ENCODE results near the gene BICD1.

Gene BICD1

GRCh38 chr12:32104572-32105355, 1.9 kb upstream of the BICD1 start:
- DNase-seq: no peak

- no peak for DNase-seq
Measured at GRCh38 chr12:32105986-32106516, 596 bp upstream of the BICD1 start.

GRCh38 chr12:32107359-32108267, 966 bp downstream of the BICD1 start:
- peak; percentile 7 for DNase-seq

- no peak for DNase-seq
Measured at GRCh38 chr12:32108787-32109186, 2.1 kb downstream of the BICD1 start.

- DNase-seq: no peak
Measured at GRCh38 chr12:32110417-32110816, 3.8 kb downstream of the BICD1 start.

DNA sequence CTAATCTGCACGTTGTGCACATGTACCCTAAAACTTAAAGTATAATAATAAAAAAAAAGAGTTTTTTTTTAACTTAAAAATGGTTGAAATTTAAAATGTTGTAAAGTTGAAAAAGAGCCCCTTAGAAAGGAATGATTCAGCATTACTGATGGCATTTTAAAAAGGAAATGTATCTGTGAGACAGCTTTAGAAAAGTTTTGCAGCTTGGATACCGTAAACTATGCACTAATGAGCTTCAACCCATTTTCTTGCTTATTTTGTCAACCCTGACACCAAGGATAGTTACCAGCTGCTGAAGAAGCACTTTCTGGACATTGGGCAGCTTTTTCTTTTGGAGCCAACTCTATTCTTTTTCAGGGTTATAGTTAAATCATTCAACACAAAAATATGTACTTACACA, 4.3 kb downstream of the BICD1 start:
- no peak for DNase-seq

GRCh38 chr12:32115404-32116104, 8.9 kb downstream of the BICD1 start:
- DNase-seq: peak; percentile 15

- peak; percentile 24 for DNase-seq
Measured at GRCh38 chr12:32116897-32117296, 10.2 kb downstream of the BICD1 start.

- no peak for DNase-seq
Measured at GRCh38 chr12:32117316-32117715, 10.7 kb downstream of the BICD1 start.

- peak; percentile 61 for DNase-seq
Measured at GRCh38 chr12:32118806-32119205, 12.2 kb downstream of the BICD1 start.

GRCh38 chr12:32120419-32120818, 13.8 kb downstream of the BICD1 start:
- DNase-seq: no peak

- DNase-seq: no peak
Measured at GRCh38 chr12:32124637-32125036, 18.0 kb downstream of the BICD1 start.

- no peak for DNase-seq
Measured at GRCh38 chr12:32125455-32126084, 18.9 kb downstream of the BICD1 start.

GRCh38 chr12:32126720-32127119, 20.1 kb downstream of the BICD1 start:
- no peak for DNase-seq

DNA sequence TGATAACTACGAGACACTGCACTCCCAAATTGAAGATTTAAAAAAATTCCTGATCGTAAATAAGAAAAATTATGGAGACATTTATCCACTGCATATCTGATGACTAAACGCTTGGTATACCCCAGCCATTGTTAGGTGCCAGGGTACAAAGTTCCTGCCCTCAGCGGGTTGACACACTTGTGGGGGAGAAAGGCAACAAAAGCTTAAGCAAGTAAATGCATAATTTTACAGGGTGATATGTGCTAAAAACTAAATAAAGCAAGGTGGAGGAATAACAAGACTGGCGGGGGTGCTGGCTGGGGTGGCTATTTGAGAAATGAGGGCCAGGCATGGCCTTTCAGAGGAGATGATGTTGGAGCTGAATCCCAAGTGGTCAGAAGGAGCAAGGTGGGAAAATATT, 25.0 kb downstream of the BICD1 start:
- no peak for DNase-seq

DNA sequence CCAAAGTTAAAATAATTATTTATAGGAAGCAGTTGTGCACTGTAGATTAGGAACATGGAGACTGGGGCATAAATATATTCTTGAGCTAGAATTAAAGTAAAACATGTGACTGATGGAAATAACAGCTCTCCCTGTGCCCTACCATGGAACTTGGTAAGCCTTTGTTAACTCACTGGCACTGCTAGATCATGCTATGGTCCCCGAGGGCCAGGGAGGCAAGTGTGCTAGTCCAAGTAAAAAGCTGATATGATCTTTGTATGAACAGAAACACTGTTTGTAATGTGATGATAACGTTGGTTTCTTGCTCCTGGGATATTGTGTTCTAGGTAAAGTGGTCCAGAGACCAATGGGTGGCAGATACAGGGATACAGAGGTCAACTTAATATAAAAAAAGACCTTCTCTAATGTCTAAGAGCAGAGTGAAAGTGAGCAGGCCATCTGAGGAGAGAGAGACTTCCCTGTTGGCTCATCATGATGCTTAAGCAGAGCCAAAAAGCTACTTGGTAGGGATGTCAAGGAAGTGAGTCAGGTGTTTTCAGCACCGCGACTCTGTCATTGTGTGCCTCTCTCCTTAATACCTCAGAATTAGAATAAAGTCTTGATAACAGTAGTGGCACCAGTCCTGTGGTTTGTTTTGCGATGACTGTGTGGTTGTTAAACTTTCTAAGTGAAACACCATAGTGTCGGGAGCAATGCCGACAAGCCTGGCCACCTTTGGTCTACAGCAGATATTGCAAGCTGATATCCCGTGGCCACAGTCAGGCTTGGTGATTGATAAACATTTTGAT, 27.6 kb downstream of the BICD1 start:
- DNase-seq: peak; percentile 63

GRCh38 chr12:32135967-32136366, 29.3 kb downstream of the BICD1 start:
- DNase-seq: no peak

- DNase-seq: no peak
Measured at GRCh38 chr12:32136404-32136803, 29.8 kb downstream of the BICD1 start.

DNA sequence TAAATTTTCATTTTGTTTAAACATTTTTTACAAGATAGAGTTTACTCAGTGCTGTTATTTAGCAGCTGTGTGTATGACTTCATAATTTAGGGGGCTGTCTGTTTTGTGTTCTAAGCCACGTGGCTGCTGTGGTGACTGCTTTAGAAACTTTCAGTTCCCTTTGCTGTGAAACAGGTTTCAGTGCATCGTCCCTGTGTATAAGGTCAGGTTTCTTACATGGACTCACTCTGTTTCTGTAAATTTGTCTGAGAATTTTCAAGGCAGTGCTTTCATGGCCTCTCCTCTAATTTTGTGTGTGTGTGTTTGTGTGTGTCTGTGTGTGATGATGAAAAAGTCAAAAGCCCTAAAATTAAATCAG, 32.4 kb downstream of the BICD1 start:
- DNase-seq: peak; percentile 54

DNA sequence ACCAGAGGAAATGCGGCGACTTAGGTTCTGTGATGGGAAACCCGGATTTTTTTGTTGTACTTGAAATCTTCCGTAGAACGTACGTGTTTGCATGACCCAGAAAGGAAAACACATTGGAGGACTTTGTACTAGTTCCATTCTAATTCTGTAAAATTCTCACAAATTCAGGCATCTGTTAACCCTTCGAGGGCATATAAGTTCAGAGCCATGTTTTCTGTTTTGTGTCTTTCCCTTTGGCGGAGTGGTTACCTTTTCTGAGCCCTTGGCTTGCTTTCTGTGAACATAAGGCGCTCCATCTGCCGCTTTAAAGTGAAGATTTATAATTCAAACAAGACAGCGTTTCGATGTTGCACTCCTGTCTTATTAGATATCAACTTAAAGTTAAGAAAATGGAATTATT, 34.2 kb downstream of the BICD1 start:
- DNase-seq: peak; percentile 92

DNA sequence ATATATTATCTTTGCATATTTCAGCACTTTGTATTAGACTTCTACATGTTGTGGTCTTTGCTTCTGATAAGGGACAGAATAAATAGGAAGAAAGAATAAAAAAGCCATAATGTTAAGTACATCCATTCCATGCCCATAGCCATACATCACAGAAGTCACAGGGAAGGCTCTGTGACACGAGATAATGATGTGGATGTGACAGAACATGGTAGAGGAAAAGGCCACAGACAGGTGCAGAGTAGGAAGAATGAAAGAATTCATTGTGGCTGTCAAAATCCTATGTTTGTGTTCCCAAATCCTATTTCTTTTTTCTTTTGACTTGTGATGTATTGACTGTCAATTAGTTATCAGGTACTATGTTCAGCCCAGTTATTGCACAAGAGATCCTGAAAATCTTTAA, 38.4 kb downstream of the BICD1 start:
- no peak for DNase-seq

All from NCI-H446 treated with DMSO at 0.1 percent for 48 hours (cell line).